HCT116 (cell line): ENCODE data around the gene AOPEP. TPM values are rescaled to one million over a fixed set of nuclear protein-coding genes. Genes with fewer than 3 reads are reported as not detected.

Experiments
- ATAC-seq: fragments of 200-7000 bp; cut with Tn5 transposase; 2 replicates; pipeline ENCODE4 v1.9.1; 2020; ENCODE audit warnings: mild to moderate bottlenecking, moderate library complexity
- BruUV-seq: library from RNA; stranded (reverse); fragments of 400-500 nt; replicated peaks from 2 replicates; lab custom pipeline; 2021; lab: Mats Ljungman, UMichigan
- CTCF ChIA-PET: fragments of 300-600 bp; sonication (Branson Sonifier 250); formaldehyde crosslinking; loops from one replicate; lab custom pipeline; 2021; ENCODE audit warnings: antibody characterized with exemption; lab: Charles Lee
- POLR2A ChIA-PET: fragments of 300-600, 350-600 bp; sonication (Branson Sonifier 250); formaldehyde crosslinking; loops from one replicate; lab custom pipeline; 2021; ENCODE audit warnings: antibody characterized with exemption; lab: Charles Lee
- RAD21 ChIA-PET, 2 experiments: fragments of 300-600 bp; sonication (Branson Sonifier 250); formaldehyde crosslinking; loops; one replicate each; lab custom pipeline; 2023; ENCODE audit warnings: low total read pairs in 2 of 2; ENCODE audit not compliant: uncharacterized antibody in 2 of 2, unreplicated experiment in 2 of 2, low non-redundant PET in 1 of 2; lab: Charles Lee
- DNase-seq: peaks from one replicate; pipeline ENCODE4 v3.0.0-alpha.2; 2010; ENCODE audit warnings: low read depth, low spot score
- H2AFZ ChIP-seq: fragments of 200-600 bp; shearing (Covaris generic), sonication (generic); 2 replicates; pipeline ENCODE4 v1.6.1; 2017; ENCODE audit warnings: low read depth, mixed run types, mixed read lengths, antibody characterized with exemption, low read length; ENCODE audit not compliant: poor library complexity, severe bottlenecking
- H3K27ac ChIP-seq: 2 replicates; pipeline ENCODE4 v1.5.1; 2012; ENCODE audit warnings: low read depth, low read length
- H3K27me3 ChIP-seq: fragments of 200-600 bp; sonication (generic); 2 replicates; pipeline ENCODE4 v1.6.1; 2016; ENCODE audit warnings: mixed run types, low read length, mixed read lengths; ENCODE audit not compliant: insufficient read depth
- H3K36me3 ChIP-seq, 2 experiments: fragments of 200-500 bp in 1 of 2; fragments of 200-600 bp in 1 of 2; sonication (Bioruptor generic) in 1 of 2; sonication (generic) in 1 of 2; 2 replicates each; pipeline versions ENCODE4 v1.5.1 to v1.6.1; 2014 to 2016; ENCODE audit warnings: low read length in 2 of 2, inconsistent platforms in 1 of 2, mixed read lengths in 1 of 2, mixed run types in 1 of 2; ENCODE audit not compliant: insufficient read depth in 2 of 2, control insufficient read depth in 1 of 2
- H3K4me1 ChIP-seq, 2 experiments: fragments of 200-600 bp in 1 of 2; sonication (generic) in 1 of 2; 2 replicates each; pipeline versions ENCODE4 v1.5.1 to v1.6.1; 2012 to 2017; ENCODE audit warnings: low read length in 2 of 2, inconsistent platforms in 1 of 2, mild to moderate bottlenecking in 1 of 2, mixed read lengths in 1 of 2, mixed run types in 1 of 2, moderate library complexity in 1 of 2; ENCODE audit not compliant: insufficient read depth in 2 of 2, control insufficient read depth in 1 of 2
- H3K4me2 ChIP-seq: fragments of 200-600 bp; sonication (generic); 2 replicates; pipeline ENCODE4 v1.6.1; 2017; ENCODE audit warnings: mixed run types, low read length, mixed read lengths
- H3K4me3 ChIP-seq, 2 experiments: fragments of 200-600 bp in 1 of 2; sonication (generic) in 1 of 2; replicated peaks in 1 of 2; 2 replicates each; pipeline ENCODE4 v1.5.1; 2011 to 2016; ENCODE audit warnings: low read length in 2 of 2, control low read depth in 1 of 2, low read depth in 1 of 2, mild to moderate bottlenecking in 1 of 2, mixed read lengths in 1 of 2, mixed run types in 1 of 2
- H3K79me2 ChIP-seq: fragments of 200-600 bp; sonication (generic); 2 replicates; pipeline ENCODE4 v1.6.1; 2017; ENCODE audit warnings: mild to moderate bottlenecking, mixed run types, low read length, moderate library complexity, mixed read lengths; ENCODE audit not compliant: insufficient read depth
- H3K9ac ChIP-seq: fragments of 200-600 bp; sonication (generic); 2 replicates; pipeline ENCODE4 v1.6.1; 2016; ENCODE audit warnings: low read length, mixed read lengths
- H3K9me2 ChIP-seq: fragments of 200-600 bp; sonication (generic), shearing (Covaris generic); 2 replicates; pipeline ENCODE4 v1.6.1; 2017; ENCODE audit warnings: mixed run types, mild to moderate bottlenecking, moderate library complexity; ENCODE audit not compliant: insufficient read depth
- H3K9me3 ChIP-seq, 2 experiments: fragments of 200-500 bp in 1 of 2; fragments of 200-600 bp in 1 of 2; sonication (Bioruptor generic) in 1 of 2; sonication (generic) in 1 of 2; 2 replicates each; pipeline ENCODE4 v1.6.1; 2014 to 2017; ENCODE audit warnings: low read length in 2 of 2, mixed read lengths in 2 of 2, inconsistent platforms in 1 of 2, low read depth in 1 of 2, mild to moderate bottlenecking in 1 of 2, mixed run types in 1 of 2, moderate library complexity in 1 of 2; ENCODE audit not compliant: control insufficient read depth in 1 of 2, insufficient read depth in 1 of 2
- H4K20me1 ChIP-seq: fragments of 200-600 bp; sonication (generic), shearing (Covaris generic); 2 replicates; pipeline ENCODE4 v1.6.1; 2017; ENCODE audit warnings: mixed run types, mild to moderate bottlenecking, moderate library complexity; ENCODE audit not compliant: insufficient read depth
- CTCF ChIP-seq, 3 experiments: fragments of 200-600 bp in 1 of 3; sonication (generic) in 1 of 3; IDR thresholded peaks in 2 of 3; conservative IDR thresholded peaks in 1 of 3; 2 replicates each; pipeline ENCODE4 v1.5.1; 2012 to 2017; ENCODE audit warnings: low read depth in 2 of 3, low read length in 2 of 3, antibody characterized with exemption in 1 of 3, borderline replicate concordance in 1 of 3, control low read depth in 1 of 3, mild to moderate bottlenecking in 1 of 3, mixed read lengths in 1 of 3, mixed run types in 1 of 3, moderate library complexity in 1 of 3; ENCODE audit not compliant: insufficient read depth in 1 of 3
- EGR1 ChIP-seq: IDR thresholded peaks from 2 replicates; pipeline ENCODE4 v1.6.1; 2012; ENCODE audit warnings: low read depth
- JUND ChIP-seq: IDR thresholded peaks from 2 replicates; pipeline ENCODE4 v1.6.1; 2012
- POLR2A ChIP-seq: IDR thresholded peaks from 2 replicates; pipeline ENCODE4 v1.7.0; 2011; ENCODE audit warnings: borderline replicate concordance; ENCODE audit not compliant: insufficient read depth, insufficient read length; ENCODE audit errors: extremely low read depth
- POLR2AphosphoS5 ChIP-seq: IDR thresholded peaks from 2 replicates; pipeline ENCODE4 v1.6.1; 2011; ENCODE audit warnings: mild to moderate bottlenecking, low read depth, low read length, moderate library complexity
- SIN3A ChIP-seq: IDR thresholded peaks from 2 replicates; pipeline ENCODE4 v1.6.1; 2012; ENCODE audit warnings: low read depth
- SRF ChIP-seq: IDR thresholded peaks from 2 replicates; pipeline ENCODE4 v1.6.1; 2012; ENCODE audit warnings: low read depth
- TCF7L2 ChIP-seq: IDR thresholded peaks from 2 replicates; pipeline ENCODE4 v1.7.0; 2011; ENCODE audit warnings: borderline replicate concordance, inconsistent platforms; ENCODE audit not compliant: insufficient read depth, insufficient read length; ENCODE audit errors: extremely low read depth
- YY1 ChIP-seq: IDR thresholded peaks from 2 replicates; pipeline ENCODE4 v1.6.1; 2011; ENCODE audit warnings: low read length, low read depth, moderate library complexity, mild to moderate bottlenecking; ENCODE audit not compliant: insufficient replicate concordance; ENCODE audit errors: extremely low read depth
- ZBTB33 ChIP-seq: IDR thresholded peaks from 2 replicates; pipeline ENCODE4 v1.6.1; 2011; ENCODE audit warnings: mild to moderate bottlenecking, low read length, moderate library complexity; ENCODE audit not compliant: insufficient replicate concordance; ENCODE audit errors: extremely low read depth
- ZFX ChIP-seq: fragments of 450-650 bp; IDR thresholded peaks from 2 replicates; pipeline ENCODE4 v1.6.1; 2017
- ZNF274 ChIP-seq: fragments of 200-500 bp; sonication (Bioruptor generic); IDR thresholded peaks from 2 replicates; pipeline ENCODE4 v1.6.1; 2014; ENCODE audit warnings: mild to moderate bottlenecking, low read depth, low read length, inconsistent platforms
- intact Hi-C: fragments of 100-400 bp; cut with micrococcal nuclease; formaldehyde crosslinking; loops from 2 replicates; pipeline ENCODE4 v1.10.0; 2022
- total RNA-seq: library from RNA; stranded (reverse); gene quantifications from one replicate; pipeline ENCODE4 v1.2.1, GENCODE V29; 2021; ENCODE audit not compliant: unreplicated experiment

AOPEP gene
- total RNA-seq, 1 experiment from 2014 or later, result 15.1 TPM

- ATAC-seq, result no peak
- POLR2A ChIA-PET, result no interaction called here
- no peaks in the 10 kb centered on the region for H3K4me1 ChIP-seq
- no peak overlapping the region for H2AFZ ChIP-seq
- intact Hi-C loops, result loop anchor here (2.0 kb wide), 1 partner anchor 489 kb away; no protein-coding TSS in a partner anchor
- DNase-seq, result no peak
- H3K27ac ChIP-seq, result no peak overlapping the region
- TF ChIP-seq SIN3A (no peak), SRF (no peak), JUND (no peak)
- BruUV-seq, result no TSS peak
- no peaks in the 10 kb centered on the region for H3K36me3 ChIP-seq
- peaks cover 16% of the 10 kb centered on the region; the same call in 1 of the 2 replicates for H3K27me3 ChIP-seq
- H3K79me2 ChIP-seq, result no peaks in the 10 kb centered on the region
- CTCF ChIA-PET, result interaction anchor here (0.7 to 4.3 kb wide), 5 partner anchors 11 to 488 kb away, joined by 3 to 158 read pairs (median 17); no protein-coding TSS in a partner anchor
- RAD21 ChIA-PET, result interaction anchor here (0.9 to 3.2 kb wide), 6 partner anchors 11 to 488 kb away, joined by 3 to 14 read pairs (median 5); no protein-coding TSS in a partner anchor
- no peaks in the 10 kb centered on the region for H3K9me3 ChIP-seq
- no peaks in the 10 kb centered on the region for H4K20me1 ChIP-seq
- H3K4me2 ChIP-seq, result no peak overlapping the region
- H3K4me3 ChIP-seq, result no peak overlapping the region
- no peak overlapping the region for H3K9ac ChIP-seq
- no peaks in the 10 kb centered on the region for H3K9me2 ChIP-seq
These were observed 46.5 kb upstream of the AOPEP start for GRCh38 chr9:94680020-94680419.

GRCh38 chr9:94680621-94681020 lies 45.9 kb upstream of the AOPEP start:
- Histone ChIP-seq H3K27me3 (peaks cover 16% of the 10 kb centered on the region; the same call in 1 of the 2 replicates), H3K36me3 (no peaks in the 10 kb centered on the region), H3K79me2 (no peaks in the 10 kb centered on the region), H3K4me1 (no peaks in the 10 kb centered on the region), H2AFZ (no peak overlapping the region), H4K20me1 (no peaks in the 10 kb centered on the region), H3K4me3 (no peak overlapping the region), H3K4me2 (no peak overlapping the region), H3K27ac (no peak overlapping the region), H3K9me2 (no peaks in the 10 kb centered on the region), H3K9ac (no peak overlapping the region), H3K9me3 (no peaks in the 10 kb centered on the region)
- ATAC-seq (no peak), DNase-seq (no peak)
- ChIA-PET RAD21 (interaction anchor here (0.9 to 3.2 kb wide), 10 partner anchors 11 to 487 kb away, joined by 3 to 14 read pairs (median 6); no protein-coding TSS in a partner anchor), CTCF (interaction anchor here (0.6 to 4.3 kb wide), 8 partner anchors 11 to 1537 kb away, joined by 3 to 158 read pairs (median 6); no protein-coding TSS in a partner anchor), POLR2A (no interaction called here)
- intact Hi-C loops, result loop anchor here (1.0 to 2.0 kb wide), 3 partner anchors 447 to 488 kb away; no protein-coding TSS in a partner anchor
- BruUV-seq, result no TSS peak
- no peak for TF ChIP-seq TCF7L2
- no peak for TF ChIP-seq CTCF (IDR thresholded peaks at IDR 0.05 in 2 of 3, conservative IDR thresholded peaks at IDR 0.05 in 1 of 3; ENCODE audit: borderline replicate concordance in 1 of 3, insufficient read depth in 1 of 3, low read depth in 2 of 3, low read length in 2 of 3)
- TF ChIP-seq ZFX, result no peak
- no peak for TF ChIP-seq POLR2AphosphoS5
- no peak for TF ChIP-seq SIN3A
- no peak for TF ChIP-seq EGR1
- no peak for TF ChIP-seq POLR2A
- TF ChIP-seq ZNF274, result no peak
- TF ChIP-seq YY1, result no peak
- TF ChIP-seq ZBTB33, result no peak
